HG02884 (cell line): Measurements from ENCODE around the gene PLCXD1.
"Not testable (repeated sequence)": the region's sequence is repeated elsewhere in the genome, so short reads cannot be mapped to it uniquely, and the experiment has no call there.

ENCODE experiments used
- ATAC-seq: cut with Tn5 transposase; IDR thresholded peaks from one replicate; pipeline ENCODE4 v1.9.1; 2021; ENCODE audit warnings: mild to moderate bottlenecking, moderate library complexity; ENCODE audit not compliant: unreplicated experiment

PLCXD1 gene

GRCh38 chrX:316351-317325 lies 35.5 kb downstream of the PLCXD1 start:
- no peak for ATAC-seq

DNA sequence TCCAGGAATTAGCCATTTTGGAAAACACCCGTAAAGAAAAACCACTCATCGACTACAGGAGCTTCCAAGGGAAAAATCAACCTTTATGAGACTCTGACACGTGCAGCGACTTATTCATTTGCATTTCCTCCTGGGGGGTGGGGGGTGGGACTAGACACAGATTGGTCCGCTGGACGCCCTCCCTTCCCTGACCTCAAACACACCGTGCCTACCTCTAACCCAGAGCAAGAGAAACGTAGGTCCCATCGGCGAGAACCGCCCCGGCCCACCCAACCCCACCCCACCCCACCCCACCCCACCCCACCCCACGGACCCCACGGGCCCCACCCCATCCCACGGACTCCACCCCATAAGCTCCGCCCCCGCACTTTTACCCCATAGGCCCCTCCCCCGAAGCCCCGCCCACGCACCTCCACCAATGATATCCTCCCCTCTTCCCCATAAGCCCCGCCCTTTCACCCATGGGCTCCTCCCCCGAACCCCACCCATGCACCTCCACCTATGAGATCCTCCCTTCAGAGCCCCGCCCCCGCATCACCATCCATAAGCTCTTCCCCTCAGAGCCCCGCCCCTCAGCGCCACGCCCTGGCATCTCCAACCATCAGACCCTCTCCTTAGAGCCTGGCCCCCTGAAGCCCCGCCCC lies 36.4 kb downstream of the PLCXD1 start:
- no peak for ATAC-seq

DNA sequence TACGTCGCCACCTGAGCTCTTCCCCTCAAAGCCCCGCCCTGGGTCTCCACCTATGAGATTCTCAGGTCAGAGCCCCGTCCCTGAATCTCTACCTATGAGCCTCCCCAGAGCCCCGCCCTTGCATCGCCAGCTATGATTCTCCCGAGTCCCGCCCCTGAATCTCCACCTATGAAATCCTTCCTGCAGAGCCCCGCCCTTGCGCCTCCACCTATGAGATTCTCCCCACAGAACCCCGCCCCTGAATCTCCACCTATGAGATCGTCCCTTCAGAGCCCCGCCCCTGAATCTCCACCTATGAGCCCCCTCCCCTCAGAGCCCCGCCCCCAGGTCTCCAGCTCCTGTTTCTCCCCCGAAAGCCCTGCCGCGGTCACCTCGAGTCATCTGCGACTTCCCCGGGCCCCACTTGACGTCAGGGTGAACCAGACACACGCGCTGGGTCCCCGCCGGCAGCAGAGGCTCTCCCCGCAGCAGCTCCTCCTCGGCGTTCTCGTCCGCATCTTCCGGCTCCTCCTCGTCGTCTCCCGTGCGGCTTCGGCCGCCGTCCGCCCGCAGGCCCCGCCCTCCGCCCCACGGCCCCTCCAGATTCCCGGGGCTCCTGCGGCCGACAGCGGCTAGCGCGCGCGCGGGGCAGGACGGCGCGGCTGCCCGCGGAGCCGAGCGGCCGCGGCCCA lies 37.0 kb downstream of the PLCXD1 start:
- ATAC-seq = peak; percentile 53

GRCh38 chrX:318739-319578 lies 37.8 kb downstream of the PLCXD1 start, which contains the start of gene GTPBP6:
Gene GTPBP6 (minus strand): TSS chrX:318796. CDS start chrX:318787, 9 bp downstream.
- ATAC-seq = peak; percentile 80

DNA sequence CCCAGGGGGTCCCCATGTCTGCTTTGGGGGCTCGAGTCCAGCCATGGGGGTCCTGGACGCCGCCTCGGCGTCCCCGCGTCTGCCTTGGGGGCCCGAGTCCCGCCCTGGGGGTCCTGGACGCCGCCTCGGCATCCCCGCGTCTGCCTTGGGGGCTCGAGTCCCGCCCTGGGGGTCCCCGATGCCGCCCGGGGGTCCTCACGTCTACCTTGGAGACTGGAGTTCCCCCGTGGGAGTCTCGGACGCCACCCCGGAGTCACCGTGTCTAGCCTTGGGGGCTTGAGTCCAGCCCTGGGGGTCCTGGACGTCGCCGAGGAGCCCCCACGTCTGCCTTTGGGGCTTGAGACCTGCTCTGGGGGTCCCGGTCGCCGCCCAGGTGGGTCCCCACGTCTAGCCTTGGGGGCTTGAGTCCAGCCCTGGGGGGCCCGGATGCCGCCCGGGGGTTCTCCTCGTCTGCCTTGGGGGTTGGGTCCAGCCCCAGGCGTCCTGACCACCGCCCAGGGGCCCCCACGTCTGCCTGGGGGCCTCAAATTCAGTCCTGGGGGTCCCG lies 38.5 kb downstream of the PLCXD1 start:
- no peak for ATAC-seq

- ATAC-seq = no peak
Observed at GRCh38 chrX:320126-320783, 39.1 kb downstream of the PLCXD1 start.

- ATAC-seq = no peak
Observed at GRCh38 chrX:323721-324628, 42.8 kb downstream of the PLCXD1 start.

GRCh38 chrX:324664-325063 lies 43.5 kb downstream of the PLCXD1 start:
- not testable (repeated sequence) for ATAC-seq

DNA sequence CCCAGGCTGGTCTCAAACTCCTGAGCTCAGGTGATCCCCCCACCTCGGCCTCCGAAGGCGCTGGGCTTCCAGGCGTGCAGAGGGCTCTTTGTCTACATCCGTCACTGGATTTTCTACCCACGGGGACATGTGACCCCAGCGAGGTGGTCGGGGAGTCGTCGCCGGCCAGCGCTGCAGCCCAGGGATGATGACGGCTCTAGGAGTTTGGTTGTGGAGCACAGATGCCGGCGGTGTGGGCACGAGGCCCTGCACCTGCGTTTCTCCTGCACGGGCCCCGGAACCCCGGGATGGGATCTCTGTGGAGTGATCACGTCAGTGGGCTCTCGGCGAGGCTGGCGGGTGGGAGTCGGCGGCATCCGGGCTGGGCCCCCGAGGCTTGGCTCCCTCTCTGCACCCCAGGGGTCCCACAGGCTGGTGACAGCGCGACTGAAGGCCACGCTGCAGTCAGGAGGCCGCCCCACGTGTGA lies 46.5 kb downstream of the PLCXD1 start:
- no peak for ATAC-seq

GRCh38 chrX:329291-329910 lies 48.2 kb downstream of the PLCXD1 start:
- no peak for ATAC-seq

DNA sequence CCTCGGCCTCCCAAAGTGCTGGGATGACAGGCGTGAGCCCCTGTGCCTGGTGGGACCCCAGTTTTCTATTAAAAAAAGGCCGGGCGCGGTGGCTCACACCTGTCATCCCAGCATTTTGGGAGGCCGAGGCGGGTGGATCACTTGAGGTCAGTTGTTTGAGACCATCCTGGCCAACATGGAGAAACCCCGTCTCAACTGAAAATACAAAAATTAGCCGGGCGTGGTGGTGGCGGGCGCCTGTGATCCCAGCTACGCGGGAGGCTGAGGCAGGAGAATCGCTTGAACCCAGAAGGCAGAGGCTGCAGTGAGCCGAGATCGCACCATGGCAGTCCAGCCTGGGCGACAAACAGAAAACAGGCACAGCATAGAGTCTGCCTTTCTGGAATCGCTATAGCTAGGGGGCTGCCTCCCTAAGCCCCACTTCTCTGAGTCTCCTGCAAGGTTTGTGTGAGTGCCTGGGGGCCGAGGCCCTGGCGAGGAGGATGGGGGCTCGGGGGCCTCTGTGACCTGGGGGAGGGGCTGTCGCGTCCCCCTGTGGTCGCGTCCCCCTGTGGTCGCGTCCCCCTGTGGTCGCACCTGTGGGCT lies 49.1 kb downstream of the PLCXD1 start:
- ATAC-seq = not testable (repeated sequence)

GRCh38 chrX:330726-331150 lies 49.6 kb downstream of the PLCXD1 start:
- no peak for ATAC-seq

- ATAC-seq = no peak
Observed at GRCh38 chrX:331151-331824, 50.1 kb downstream of the PLCXD1 start.

DNA sequence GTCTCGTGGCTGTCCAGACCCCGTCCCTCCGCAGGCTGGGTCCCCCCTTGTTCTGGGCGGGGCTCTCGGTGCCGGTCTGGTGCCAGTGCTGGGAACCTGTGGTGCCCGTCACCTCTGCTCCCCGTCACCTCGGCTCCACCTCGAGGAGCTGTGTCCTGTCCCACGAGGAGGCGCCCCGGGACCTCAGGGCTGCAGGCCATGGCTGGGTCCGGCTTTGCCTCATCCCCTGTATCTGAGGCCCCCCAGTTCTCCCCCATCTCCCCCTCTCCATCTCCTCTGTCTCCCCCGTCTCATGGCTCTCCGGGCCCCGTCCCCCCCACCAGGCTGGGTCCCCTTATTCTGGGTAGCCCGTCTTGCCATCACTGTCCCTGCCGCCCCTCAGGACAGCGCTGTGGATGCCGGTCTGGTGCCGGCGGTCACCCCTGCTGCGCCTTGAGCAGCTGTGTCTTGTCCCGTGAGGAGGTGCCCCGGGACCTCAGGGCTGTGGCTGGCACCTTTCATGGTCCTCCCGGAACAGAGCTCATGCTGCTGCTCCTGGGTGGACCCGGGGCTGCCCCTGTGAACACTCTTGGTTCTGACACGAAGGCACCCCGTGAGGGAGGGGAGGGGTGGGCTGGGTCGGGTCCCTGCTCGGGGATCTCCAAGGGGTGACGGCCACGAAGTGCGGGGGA lies 50.8 kb downstream of the PLCXD1 start:
- no peak for ATAC-seq

DNA sequence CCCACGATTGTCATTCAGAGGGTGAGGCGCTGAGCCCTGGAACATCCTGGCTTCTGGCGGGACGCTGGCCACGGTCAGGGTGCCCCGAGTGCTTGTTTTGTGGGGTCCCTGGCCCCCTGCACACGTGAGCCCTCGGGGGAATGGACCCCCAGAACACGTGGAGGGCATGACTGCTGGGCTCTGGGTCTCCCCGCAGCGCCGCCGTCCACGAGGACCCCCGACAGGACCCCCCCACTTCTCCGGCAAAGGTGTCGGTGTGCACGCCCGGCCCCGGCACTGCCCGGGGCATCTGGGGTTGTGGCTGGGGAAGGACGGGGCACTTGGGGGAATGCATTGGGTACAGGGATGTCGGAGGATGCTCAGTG lies 51.3 kb downstream of the PLCXD1 start:
- no peak for ATAC-seq

DNA sequence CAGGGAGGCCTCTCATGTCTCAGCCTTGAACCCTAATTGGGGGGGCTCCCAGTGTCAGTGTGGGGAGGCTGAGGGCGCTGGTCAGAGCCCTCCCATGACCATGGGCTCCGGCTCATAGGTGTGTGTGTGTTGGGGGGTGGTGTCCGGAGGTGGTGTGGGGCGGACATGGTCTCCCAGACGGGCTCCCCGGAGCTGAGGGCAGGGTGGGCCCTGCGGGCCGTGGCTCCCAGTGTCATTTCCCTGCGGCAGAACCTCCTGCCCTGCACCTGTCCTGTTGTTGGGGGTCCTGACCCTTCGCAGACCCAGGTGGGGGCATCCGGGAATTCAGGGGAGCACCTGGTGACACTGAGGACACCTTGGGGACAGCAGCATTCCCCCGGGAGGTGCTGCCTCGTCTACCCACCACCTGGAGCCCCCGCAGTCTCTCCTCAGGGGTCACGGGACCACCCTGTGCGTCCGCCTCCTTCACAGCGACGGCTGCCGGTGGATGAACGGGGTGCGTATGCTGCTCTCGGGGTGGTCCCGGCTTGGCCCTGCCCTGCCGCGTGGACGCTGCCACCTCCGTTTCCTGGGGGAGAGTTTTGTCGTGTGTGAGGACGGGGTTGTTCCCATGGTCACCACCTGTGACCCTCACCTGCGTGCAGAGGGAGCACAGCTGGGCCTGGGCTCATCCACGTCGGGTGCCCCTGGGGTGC lies 51.9 kb downstream of the PLCXD1 start:
- ATAC-seq = no peak
